DND-41 (cell line): Measurements from ENCODE around the gene SBF1.

ENCODE experiments used
- ATAC-seq: fragments of 200-7000 bp; cut with Tn5 transposase; 3 replicates; pipeline ENCODE4 v1.9.1; 2021; ENCODE audit warnings: low read depth; ENCODE audit not compliant: insufficient read depth
- DNase-seq: peaks from one replicate; pipeline ENCODE4 v3.0.0-alpha.2; 2020
- H2AFZ ChIP-seq: 2 replicates; pipeline ENCODE4 v1.6.0; 2012; ENCODE audit warnings: low read depth, low read length
- H3K27ac ChIP-seq: 2 replicates; pipeline ENCODE4 v1.5.1; 2012; ENCODE audit warnings: low read length, inconsistent platforms
- H3K27me3 ChIP-seq: fragments of 200-600 bp; sonication (generic); 2 replicates; pipeline ENCODE4 v1.6.0; 2012; ENCODE audit warnings: low read length, mild to moderate bottlenecking, inconsistent platforms; ENCODE audit not compliant: insufficient read depth, poor library complexity
- H3K36me3 ChIP-seq: 2 replicates; pipeline ENCODE4 v1.5.1; 2012; ENCODE audit warnings: low read length, inconsistent platforms; ENCODE audit not compliant: insufficient read depth
- H3K4me1 ChIP-seq: 2 replicates; pipeline ENCODE4 v1.5.1; 2012; ENCODE audit warnings: mild to moderate bottlenecking, low read length; ENCODE audit not compliant: insufficient read depth
- H3K4me2 ChIP-seq: 2 replicates; pipeline ENCODE4 v1.6.0; 2012; ENCODE audit warnings: mild to moderate bottlenecking, moderate library complexity, low read length, inconsistent platforms; ENCODE audit not compliant: insufficient read depth
- H3K4me3 ChIP-seq, 2 experiments: fragments of 200-600 bp in 1 of 2; shearing (Covaris generic) in 1 of 2; 2 replicates each; pipeline ENCODE4 v1.5.1; 2012 to 2016; ENCODE audit warnings: inconsistent platforms in 2 of 2, low read length in 2 of 2, mild to moderate bottlenecking in 2 of 2, low read depth in 1 of 2, moderate library complexity in 1 of 2
- H3K79me2 ChIP-seq: 2 replicates; pipeline ENCODE4 v1.6.0; 2012; ENCODE audit warnings: low read length, inconsistent platforms; ENCODE audit not compliant: insufficient read depth
- H3K9ac ChIP-seq: 2 replicates; pipeline ENCODE4 v1.6.0; 2012; ENCODE audit warnings: low read depth, mild to moderate bottlenecking, inconsistent platforms, low read length, moderate library complexity
- H3K9me3 ChIP-seq: 2 replicates; pipeline ENCODE4 v1.5.1; 2012; ENCODE audit warnings: low read length, moderate library complexity, mild to moderate bottlenecking, inconsistent platforms; ENCODE audit not compliant: insufficient read depth, severe bottlenecking
- H4K20me1 ChIP-seq: 2 replicates; pipeline ENCODE4 v1.6.0; 2012; ENCODE audit warnings: low read length; ENCODE audit not compliant: insufficient read depth
- EZH2 ChIP-seq: IDR thresholded peaks from 3 replicates; pipeline ENCODE4 v1.6.1; 2012; ENCODE audit warnings: borderline replicate concordance, low read depth, mild to moderate bottlenecking, moderate library complexity, low read length, inconsistent platforms; ENCODE audit not compliant: severe bottlenecking
- TF ChIP-seq, protein P1 (sequence below): IDR thresholded peaks from 2 replicates; pipeline ENCODE4 v1.5.1; 2012; ENCODE audit warnings: borderline replicate concordance, low read length, moderate library complexity, mild to moderate bottlenecking; ENCODE audit not compliant: poor library complexity, severe bottlenecking; ENCODE audit errors: extremely low read depth

Gene SBF1

DNA sequence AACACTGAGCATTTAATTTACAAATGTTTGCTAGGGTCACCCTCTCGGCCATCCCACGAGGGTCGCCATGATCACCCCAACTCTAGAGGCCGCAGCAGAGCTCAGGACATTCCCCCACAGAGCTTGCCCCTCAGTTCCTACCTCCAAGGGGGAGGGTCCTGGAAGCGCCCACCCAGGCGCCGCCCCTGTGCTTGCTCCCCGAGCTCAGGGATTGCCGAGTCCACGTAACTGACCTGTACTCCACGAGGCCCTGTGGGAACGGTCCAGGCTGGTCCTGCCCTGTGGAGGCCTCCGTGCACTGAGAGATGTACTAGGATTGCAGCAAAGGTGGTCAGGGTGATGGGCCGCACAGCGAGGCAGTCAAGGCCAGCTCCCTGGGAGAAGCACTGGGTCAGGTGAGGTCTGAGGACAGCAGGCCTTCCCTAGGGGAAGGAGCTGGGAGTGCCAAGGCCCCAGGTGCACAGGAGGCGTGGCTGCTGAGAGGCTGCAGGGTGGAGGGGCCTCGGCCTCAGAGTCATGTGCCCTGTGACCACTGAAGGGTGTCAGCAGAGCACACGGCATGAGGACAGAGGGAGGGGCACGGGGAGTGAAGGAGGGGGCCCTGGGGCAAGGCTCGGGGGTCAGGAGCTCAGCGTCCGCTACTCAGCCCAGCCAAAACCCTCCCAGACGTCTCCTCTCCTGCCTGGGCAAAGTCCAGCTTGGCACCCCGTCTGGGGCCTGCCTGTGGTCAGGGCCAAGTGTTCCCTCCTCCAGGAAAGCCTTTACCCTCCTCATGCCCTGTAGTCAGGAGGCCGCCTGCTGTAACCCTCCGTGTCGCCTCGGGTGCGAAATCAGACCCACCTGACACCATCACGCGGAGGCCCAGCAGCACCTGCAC is 9.4 kb upstream of the SBF1 start:
- no peak overlapping the region for H3K4me2 ChIP-seq

DNA sequence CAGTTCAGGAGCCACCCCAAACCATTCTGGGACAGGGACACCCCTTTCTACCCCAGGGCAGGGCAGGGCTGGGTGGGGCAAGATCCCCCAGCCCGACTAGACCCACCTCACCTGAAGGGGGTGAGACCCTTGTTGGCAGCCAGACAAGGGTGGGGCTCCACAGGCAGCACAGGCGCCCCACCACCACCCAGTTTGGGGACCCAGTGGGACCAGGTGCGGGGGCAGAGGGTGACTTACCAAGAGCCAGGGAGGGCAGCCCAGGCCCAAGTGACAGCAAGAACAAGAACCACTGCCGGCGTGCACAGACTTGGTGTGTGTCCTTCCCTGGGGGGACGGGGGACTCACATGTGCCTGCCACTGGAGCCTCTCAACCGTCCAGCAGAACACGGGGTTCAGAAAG is 8.7 kb upstream of the SBF1 start:
- no peaks in the 10 kb centered on the region for H3K36me3 ChIP-seq
- no peaks in the 10 kb centered on the region for H4K20me1 ChIP-seq
- no peaks in the 10 kb centered on the region for H3K27me3 ChIP-seq
- no peaks in the 10 kb centered on the region for H3K79me2 ChIP-seq
- H3K4me3 ChIP-seq, result no peak overlapping the region
- TF ChIP-seq EZH2, result no peak
- TF ChIP-seq, protein P1, sequence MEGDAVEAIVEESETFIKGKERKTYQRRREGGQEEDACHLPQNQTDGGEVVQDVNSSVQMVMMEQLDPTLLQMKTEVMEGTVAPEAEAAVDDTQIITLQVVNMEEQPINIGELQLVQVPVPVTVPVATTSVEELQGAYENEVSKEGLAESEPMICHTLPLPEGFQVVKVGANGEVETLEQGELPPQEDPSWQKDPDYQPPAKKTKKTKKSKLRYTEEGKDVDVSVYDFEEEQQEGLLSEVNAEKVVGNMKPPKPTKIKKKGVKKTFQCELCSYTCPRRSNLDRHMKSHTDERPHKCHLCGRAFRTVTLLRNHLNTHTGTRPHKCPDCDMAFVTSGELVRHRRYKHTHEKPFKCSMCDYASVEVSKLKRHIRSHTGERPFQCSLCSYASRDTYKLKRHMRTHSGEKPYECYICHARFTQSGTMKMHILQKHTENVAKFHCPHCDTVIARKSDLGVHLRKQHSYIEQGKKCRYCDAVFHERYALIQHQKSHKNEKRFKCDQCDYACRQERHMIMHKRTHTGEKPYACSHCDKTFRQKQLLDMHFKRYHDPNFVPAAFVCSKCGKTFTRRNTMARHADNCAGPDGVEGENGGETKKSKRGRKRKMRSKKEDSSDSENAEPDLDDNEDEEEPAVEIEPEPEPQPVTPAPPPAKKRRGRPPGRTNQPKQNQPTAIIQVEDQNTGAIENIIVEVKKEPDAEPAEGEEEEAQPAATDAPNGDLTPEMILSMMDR, result no peak
- H2AFZ ChIP-seq, result no peak overlapping the region
- ATAC-seq (no peak), DNase-seq (no peak)
- H3K4me2 ChIP-seq, result no peak overlapping the region
- H3K4me1 ChIP-seq, result no peaks in the 10 kb centered on the region
- H3K9ac ChIP-seq, result no peak overlapping the region
- H3K9me3 ChIP-seq, result no peaks in the 10 kb centered on the region
- H3K27ac ChIP-seq, result no peak overlapping the region

More for the DNA sequence above, 9.4 kb upstream of the SBF1 start:
- Histone ChIP-seq H2AFZ (no peak overlapping the region), H3K4me1 (no peaks in the 10 kb centered on the region), H3K9ac (no peak overlapping the region), H3K4me3 (no peak overlapping the region), H3K79me2 (no peaks in the 10 kb centered on the region), H3K27ac (no peak overlapping the region), H3K27me3 (no peaks in the 10 kb centered on the region), H4K20me1 (no peaks in the 10 kb centered on the region), H3K36me3 (no peaks in the 10 kb centered on the region), H3K9me3 (no peaks in the 10 kb centered on the region)
- TF ChIP-seq, protein P1, result no peak
- no peak for TF ChIP-seq EZH2
- no peak for DNase-seq
- no peak for ATAC-seq

DNA sequence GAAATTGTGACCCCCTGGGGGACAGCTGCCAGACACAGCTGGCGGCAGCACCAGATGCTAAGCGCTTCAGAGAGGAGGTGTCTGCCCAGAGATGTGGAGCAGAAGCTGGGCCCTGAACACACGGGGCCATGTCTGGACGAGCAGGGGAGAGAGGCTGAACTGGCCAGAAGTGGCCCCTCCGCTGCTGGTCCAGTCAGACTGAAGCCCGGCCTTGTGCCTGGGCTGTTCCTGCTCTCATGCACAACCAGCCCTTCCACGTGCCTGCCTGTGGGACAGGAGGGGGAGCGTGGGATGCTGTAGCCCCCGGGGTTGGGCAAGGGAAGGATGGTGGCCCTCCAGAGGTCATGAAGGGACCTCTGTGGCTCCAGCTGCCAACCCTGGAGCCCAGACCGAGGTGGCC is 8.3 kb upstream of the SBF1 start:
- no peak overlapping the region for H3K27ac ChIP-seq
- H2AFZ ChIP-seq, result no peak overlapping the region
- ATAC-seq, result no peak
- no peaks in the 10 kb centered on the region for H3K4me1 ChIP-seq
- H3K9ac ChIP-seq, result no peak overlapping the region
- no peaks in the 10 kb centered on the region for H3K27me3 ChIP-seq
- no peak overlapping the region for H3K4me3 ChIP-seq
- no peaks in the 10 kb centered on the region for H3K79me2 ChIP-seq
- DNase-seq, result no peak
- H4K20me1 ChIP-seq, result no peaks in the 10 kb centered on the region
- H3K4me2 ChIP-seq, result no peak overlapping the region
- TF ChIP-seq, protein P1, result no peak
- TF ChIP-seq EZH2, result no peak
- no peaks in the 10 kb centered on the region for H3K36me3 ChIP-seq
- H3K9me3 ChIP-seq, result no peaks in the 10 kb centered on the region
